Hepatocyte (in vitro differentiated cells): ENCODE measurements around the gene ZCCHC3.

Source experiments
- EZH2 ChIP-seq: fragments of 200-600 bp; sonication (generic); IDR thresholded peaks from 2 replicates; pipeline ENCODE4 v1.6.1; 2016; ENCODE audit warnings: antibody characterized with exemption, mild to moderate bottlenecking, borderline replicate concordance
- TF ChIP-seq, protein P1 (sequence below): fragments of 200-600 bp; sonication (generic); IDR thresholded peaks from 2 replicates; pipeline ENCODE4 v1.5.1; 2016; ENCODE audit warnings: antibody characterized with exemption, mild to moderate bottlenecking; ENCODE audit not compliant: poor library complexity

DNA sequence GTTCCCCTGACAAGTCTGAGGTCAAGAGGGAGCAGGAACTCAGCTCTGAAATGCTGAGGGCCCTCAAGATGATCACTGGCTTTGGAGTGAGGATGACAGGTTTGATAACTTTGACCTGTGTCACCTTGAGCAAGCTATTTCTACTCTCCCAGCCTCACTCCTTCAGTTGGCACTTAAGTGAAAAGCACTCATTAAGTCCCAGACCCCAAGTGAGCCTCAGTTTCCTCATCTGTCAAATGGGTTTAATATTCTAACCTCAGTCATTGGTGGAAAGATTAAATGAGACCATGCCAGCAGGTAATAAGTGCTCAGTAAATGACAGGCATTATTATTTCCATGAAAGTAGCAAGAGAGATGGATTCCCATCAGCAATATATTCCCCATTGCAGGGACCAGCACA, 25.8 kb upstream of the ZCCHC3 start:
- TF ChIP-seq, protein P1, sequence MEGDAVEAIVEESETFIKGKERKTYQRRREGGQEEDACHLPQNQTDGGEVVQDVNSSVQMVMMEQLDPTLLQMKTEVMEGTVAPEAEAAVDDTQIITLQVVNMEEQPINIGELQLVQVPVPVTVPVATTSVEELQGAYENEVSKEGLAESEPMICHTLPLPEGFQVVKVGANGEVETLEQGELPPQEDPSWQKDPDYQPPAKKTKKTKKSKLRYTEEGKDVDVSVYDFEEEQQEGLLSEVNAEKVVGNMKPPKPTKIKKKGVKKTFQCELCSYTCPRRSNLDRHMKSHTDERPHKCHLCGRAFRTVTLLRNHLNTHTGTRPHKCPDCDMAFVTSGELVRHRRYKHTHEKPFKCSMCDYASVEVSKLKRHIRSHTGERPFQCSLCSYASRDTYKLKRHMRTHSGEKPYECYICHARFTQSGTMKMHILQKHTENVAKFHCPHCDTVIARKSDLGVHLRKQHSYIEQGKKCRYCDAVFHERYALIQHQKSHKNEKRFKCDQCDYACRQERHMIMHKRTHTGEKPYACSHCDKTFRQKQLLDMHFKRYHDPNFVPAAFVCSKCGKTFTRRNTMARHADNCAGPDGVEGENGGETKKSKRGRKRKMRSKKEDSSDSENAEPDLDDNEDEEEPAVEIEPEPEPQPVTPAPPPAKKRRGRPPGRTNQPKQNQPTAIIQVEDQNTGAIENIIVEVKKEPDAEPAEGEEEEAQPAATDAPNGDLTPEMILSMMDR, result no peak
- TF ChIP-seq EZH2, result no peak
